Right lobe of liver (tissue), 6 donors: ENCODE results near the gene GRID1. TPM values are rescaled to one million over a fixed set of nuclear protein-coding genes. Genes with fewer than 3 reads are reported as not detected.

Experiments used
- ATAC-seq, 4 donors: fragments of 200-7000 bp; cut with Tn5 transposase; one replicate each; pipeline ENCODE4 v1.9.1; 2020; ENCODE audit warnings: mild to moderate bottlenecking in 4 of 4, moderate library complexity in 4 of 4
- DNase-seq, 3 donors: peaks; one replicate each; pipeline ENCODE4 v3.0.0-alpha.2; 2020
- H3K27ac ChIP-seq, 3 donors: fragments of 200-600 bp; one replicate each; pipeline ENCODE4 v1.8.0; 2022
- H3K27me3 ChIP-seq, 2 donors: fragments of 200-600 bp; one replicate each; pipeline ENCODE4 v1.8.0; 2022
- H3K36me3 ChIP-seq, 4 donors: fragments of 200-600 bp; sonication (generic) in 1 of 4; one replicate each; pipeline versions ENCODE4 v1.5.1 to v1.8.0; 2017 to 2022; ENCODE audit warnings: control low read depth in 1 of 4
- H3K4me1 ChIP-seq, 4 donors: fragments of 200-600 bp; sonication (generic) in 1 of 4; one replicate each; pipeline versions ENCODE4 v1.5.1 to v1.8.0; 2017 to 2022; ENCODE audit warnings: control low read depth in 1 of 4
- H3K4me3 ChIP-seq, 3 donors: fragments of 200-600 bp; one replicate each; pipeline ENCODE4 v1.8.0; 2022
- H3K9me3 ChIP-seq, 4 donors: fragments of 200-600 bp; sonication (generic) in 1 of 4; one replicate each; pipeline versions ENCODE4 v1.5.1 to v1.8.0; 2017 to 2022; ENCODE audit warnings: control low read depth in 1 of 4
- POLR2A ChIP-seq: fragments of 450-650 bp; IDR thresholded peaks from one replicate; pipeline ENCODE4 v1.6.1; 2017; ENCODE audit warnings: antibody characterized with exemption, mild to moderate bottlenecking
- WGBS: methylation state at CpG from one replicate; pipeline ENCODE4 v1.1.6; 2018; ENCODE audit warnings: low coverage, low lambda C conversion rate; ENCODE audit not compliant: insufficient coverage; ENCODE audit errors: missing lambda C conversion rate; 5-methylcytosine and 5-hydroxymethylcytosine counted together
- intact Hi-C, 2 donors: fragments of 100-400 bp; cut with DNase I; formaldehyde crosslinking; loops; one replicate each; pipeline versions ENCODE4 v1.11.2 to v1.14.1; 2022
- total RNA-seq, 6 experiments: library from RNA; depleted of rRNA in 2 of 6; stranded (reverse); fragments of >200 nt in 2 of 6; fragmentation: NEBNext Ultra II Directional in 3 of 6; extraction: Animal tissue kit (Norgen Biotek cat#: 25700) in 3 of 6; gene quantifications; one replicate each; pipeline versions ENCODE4 v1.1.0 to v1.2.4, GENCODE V29; 2016 to 2023
- TF ChIP-seq, protein P1 (sequence below), 4 donors: fragments of 200-600 bp in 3 of 4; fragments of 450-650 bp in 1 of 4; IDR thresholded peaks; one replicate each; pipeline versions ENCODE4 v1.5.1 to v1.8.0; 2016 to 2022; ENCODE audit warnings: antibody characterized with exemption in 4 of 4, mild to moderate bottlenecking in 2 of 4
- donor health status: DM: no; HTN: yes; CAD: no.
- donor health status: DM: no; HTN: no; CAD: no.
- donor health status: DM: no; HTN: no; CAD: no.
- donor health status: DM: no; HTN: yes; CAD: no.
- donor health status: DM: no; HTN: yes; CAD: no.

Gene GRID1
- total RNA-seq, 6 experiments from 2014 or later = 0.05 to 1.9 (median 0.81) TPM

DNA sequence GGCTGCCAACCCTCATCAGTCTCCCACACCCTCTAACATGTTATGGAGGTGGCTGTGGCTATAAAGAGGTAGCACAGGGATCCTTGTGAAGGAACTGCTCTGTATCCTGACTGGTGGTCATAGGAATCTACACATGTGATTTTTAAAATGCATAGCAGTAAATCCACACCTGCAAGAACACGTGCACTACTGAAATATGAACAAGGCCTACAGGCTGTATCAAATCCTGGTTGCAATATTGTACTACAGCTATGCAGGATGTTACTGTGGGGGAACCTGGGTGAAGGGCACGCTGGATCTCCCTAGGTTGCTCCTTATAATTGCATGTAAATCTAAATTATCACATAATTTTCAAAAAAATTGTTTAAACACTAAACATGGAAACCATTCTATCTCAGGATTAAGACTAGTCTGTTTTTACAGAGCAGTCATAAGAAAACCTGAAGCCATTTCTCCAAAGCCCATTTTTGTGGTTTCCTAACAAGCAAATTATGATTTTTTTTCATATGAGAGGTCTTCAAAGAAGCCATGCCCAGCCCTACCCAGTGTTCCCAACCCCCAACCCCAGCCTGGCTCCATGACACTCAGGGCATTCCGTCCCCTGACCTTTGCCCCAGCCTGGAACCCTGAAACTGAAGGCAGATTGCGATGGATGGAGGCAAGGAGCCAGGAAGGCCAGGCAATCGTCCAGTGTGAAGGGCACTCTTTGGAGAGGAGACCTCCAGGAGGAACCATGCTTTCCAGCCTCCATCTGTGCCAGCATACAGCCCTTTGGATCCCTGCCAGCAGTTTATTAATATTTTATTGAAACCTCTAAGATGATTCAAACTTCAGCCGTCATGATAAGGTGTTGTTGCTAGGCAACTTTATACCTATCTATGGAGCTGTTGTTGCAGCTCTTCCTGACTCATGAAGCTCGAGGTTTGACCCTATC, 161.0 kb downstream of the GRID1 start:
- 39% methylated on average over 5 of the region's 7 CpGs for WGBS
- H3K36me3 ChIP-seq = no peaks in the 10 kb centered on the region
- H3K9me3 ChIP-seq = no peaks in the 10 kb centered on the region
- no peak for ATAC-seq
- H3K4me3 ChIP-seq = no peak overlapping the region
- H3K4me1 ChIP-seq = no peaks in the 10 kb centered on the region
- intact Hi-C loops = no loop called here
- H3K27me3 ChIP-seq = no peaks in the 10 kb centered on the region
- H3K27ac ChIP-seq = no peak overlapping the region
- DNase-seq = no peak
- no peak for TF ChIP-seq POLR2A
- TF ChIP-seq, protein P1, sequence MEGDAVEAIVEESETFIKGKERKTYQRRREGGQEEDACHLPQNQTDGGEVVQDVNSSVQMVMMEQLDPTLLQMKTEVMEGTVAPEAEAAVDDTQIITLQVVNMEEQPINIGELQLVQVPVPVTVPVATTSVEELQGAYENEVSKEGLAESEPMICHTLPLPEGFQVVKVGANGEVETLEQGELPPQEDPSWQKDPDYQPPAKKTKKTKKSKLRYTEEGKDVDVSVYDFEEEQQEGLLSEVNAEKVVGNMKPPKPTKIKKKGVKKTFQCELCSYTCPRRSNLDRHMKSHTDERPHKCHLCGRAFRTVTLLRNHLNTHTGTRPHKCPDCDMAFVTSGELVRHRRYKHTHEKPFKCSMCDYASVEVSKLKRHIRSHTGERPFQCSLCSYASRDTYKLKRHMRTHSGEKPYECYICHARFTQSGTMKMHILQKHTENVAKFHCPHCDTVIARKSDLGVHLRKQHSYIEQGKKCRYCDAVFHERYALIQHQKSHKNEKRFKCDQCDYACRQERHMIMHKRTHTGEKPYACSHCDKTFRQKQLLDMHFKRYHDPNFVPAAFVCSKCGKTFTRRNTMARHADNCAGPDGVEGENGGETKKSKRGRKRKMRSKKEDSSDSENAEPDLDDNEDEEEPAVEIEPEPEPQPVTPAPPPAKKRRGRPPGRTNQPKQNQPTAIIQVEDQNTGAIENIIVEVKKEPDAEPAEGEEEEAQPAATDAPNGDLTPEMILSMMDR (IDR thresholded peaks at IDR 0.05) = no peak

DNA sequence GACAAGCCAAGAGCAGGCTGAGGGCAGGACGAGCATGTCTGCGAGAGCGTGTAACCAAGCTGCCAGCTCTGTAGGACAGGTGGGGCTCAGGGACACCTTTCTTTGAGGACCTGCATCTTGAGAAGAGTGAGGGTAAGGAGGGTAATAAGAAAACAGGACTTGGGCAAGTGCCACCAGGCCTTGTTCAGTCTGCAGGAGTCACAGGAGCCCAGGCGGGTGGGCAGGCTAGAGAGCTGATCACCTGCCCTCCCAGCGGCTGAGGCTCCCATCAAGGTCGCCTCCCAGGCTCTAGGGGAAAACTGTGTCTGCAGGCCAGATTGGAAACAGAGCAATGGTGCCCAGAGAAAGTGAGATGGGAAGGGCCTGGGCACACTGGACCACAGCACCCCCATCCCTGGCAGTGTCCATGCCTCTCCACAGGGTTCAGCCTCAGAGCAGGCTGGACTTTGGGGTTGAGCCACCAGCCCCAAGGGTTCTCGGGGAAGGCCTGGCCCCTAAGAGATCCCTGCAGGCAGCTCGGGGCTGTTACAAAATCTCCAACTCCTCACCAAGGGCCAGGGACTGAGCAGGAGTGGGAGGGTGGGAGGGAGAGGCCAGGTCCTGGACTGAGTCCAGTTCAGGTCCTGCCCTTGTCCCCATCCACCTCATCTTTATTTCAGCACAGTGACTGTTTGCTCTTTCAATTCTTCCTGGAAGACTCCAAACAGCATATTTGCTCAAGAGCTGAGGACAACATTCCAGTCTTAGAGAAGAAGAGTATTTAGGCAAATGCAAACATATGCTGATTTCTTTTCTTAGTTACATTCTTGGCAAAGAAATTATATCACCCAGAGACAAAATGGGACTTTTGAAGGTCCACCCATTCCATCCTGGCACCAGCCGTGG, 161.9 kb downstream of the GRID1 start:
- peak in 1 of 4 donors; percentile 32 for ATAC-seq
- Histone ChIP-seq H3K36me3 (no peaks in the 10 kb centered on the region), H3K27ac (no peak overlapping the region), H3K27me3 (no peaks in the 10 kb centered on the region), H3K4me3 (no peak overlapping the region), H3K4me1 (no peaks in the 10 kb centered on the region), H3K9me3 (no peaks in the 10 kb centered on the region)
- DNase-seq = no peak
- WGBS = 41% methylated on average over 2 of the region's 9 CpGs
- TF ChIP-seq, protein P1 (IDR thresholded peaks at IDR 0.05) = no peak
- TF ChIP-seq POLR2A = no peak
- intact Hi-C loops = no loop called here

DNA sequence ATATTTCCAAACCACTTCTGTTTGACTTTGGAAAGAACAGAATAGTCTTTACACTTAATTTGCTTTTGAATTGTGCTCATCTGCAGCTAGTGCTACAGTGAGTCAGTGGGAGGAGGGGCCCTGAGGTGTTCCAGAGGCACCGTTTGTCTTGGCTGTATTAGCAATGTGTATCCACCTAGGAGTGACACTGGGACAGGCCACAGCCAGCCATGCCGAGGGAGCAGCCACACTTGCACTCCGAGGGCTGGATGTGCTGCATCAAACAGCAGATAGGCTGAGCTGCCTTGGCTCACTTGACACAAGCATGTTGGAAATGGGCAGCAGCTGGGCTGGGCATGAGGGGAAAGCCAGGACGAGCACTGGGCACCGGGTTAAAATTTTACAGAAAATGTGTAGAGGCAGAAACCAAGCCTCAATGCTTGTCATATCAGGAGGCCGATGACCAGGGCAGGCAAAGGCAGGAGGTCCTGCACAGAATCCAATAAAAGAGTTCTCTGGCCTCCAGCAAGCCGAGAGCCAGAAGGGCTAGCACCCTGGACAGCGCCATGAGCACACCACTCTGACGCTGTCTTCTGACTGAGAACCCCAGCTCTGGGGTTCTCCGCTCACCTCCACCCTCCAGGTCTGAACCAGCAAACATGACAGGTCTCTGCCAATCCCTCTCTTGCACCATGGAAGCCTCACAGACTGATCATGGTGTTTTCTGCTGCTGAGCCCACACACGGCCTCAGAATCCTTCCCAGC, 163.3 kb downstream of the GRID1 start:
- DNase-seq = peak in 1 of 3 donors; percentile 36
- 25% methylated on average over 5 of the region's 11 CpGs for WGBS

More for the DNA sequence above, 163.3 kb downstream of the GRID1 start:
- Histone ChIP-seq H3K9me3 (no peaks in the 10 kb centered on the region), H3K36me3 (no peaks in the 10 kb centered on the region), H3K4me3 (no peak overlapping the region), H3K4me1 (no peaks in the 10 kb centered on the region), H3K27ac (no peak overlapping the region), H3K27me3 (no peaks in the 10 kb centered on the region)
- peak in 3 of 4 donors; percentile 20 to 44 (median 30) for ATAC-seq
- TF ChIP-seq, protein P1 (IDR thresholded peaks at IDR 0.05) = no peak
- no peak for TF ChIP-seq POLR2A
- intact Hi-C loops = no loop called here
